Osteocyte (in vitro differentiated cells): ENCODE measurements around the gene GNG4. TPM values are rescaled to one million over a fixed set of nuclear protein-coding genes. Genes with fewer than 3 reads are reported as not detected.
"Not testable (repeated sequence)": the region's sequence is repeated elsewhere in the genome, so short reads cannot be mapped to it uniquely, and the experiment has no call there.

Experiments used
- DNase-seq: peaks from one replicate; pipeline ENCODE4 v3.0.0; 2021; ENCODE audit warnings: mixed read lengths; ENCODE audit not compliant: unreplicated experiment; ENCODE audit errors: extremely low spot score
- H3K27ac Mint-ChIP-seq: one replicate; pipeline ENCODE4 v1.8.0; 2021; ENCODE audit warnings: mild to moderate bottlenecking, mixed read lengths; ENCODE audit not compliant: unreplicated experiment
- H3K27me3 Mint-ChIP-seq: one replicate; pipeline ENCODE4 v1.8.0; 2021; ENCODE audit warnings: mixed read lengths; ENCODE audit not compliant: unreplicated experiment
- H3K36me3 Mint-ChIP-seq: one replicate; pipeline ENCODE4 v1.8.0; 2021; ENCODE audit warnings: mixed read lengths; ENCODE audit not compliant: unreplicated experiment
- H3K4me1 Mint-ChIP-seq: one replicate; pipeline ENCODE4 v1.8.0; 2021; ENCODE audit warnings: mixed read lengths; ENCODE audit not compliant: unreplicated experiment
- H3K4me3 Mint-ChIP-seq: one replicate; pipeline ENCODE4 v1.8.0; 2021; ENCODE audit warnings: mild to moderate bottlenecking, moderate library complexity, mixed read lengths; ENCODE audit not compliant: unreplicated experiment
- H3K9me3 Mint-ChIP-seq: one replicate; pipeline ENCODE4 v1.8.0; 2021; ENCODE audit warnings: mixed read lengths; ENCODE audit not compliant: unreplicated experiment
- CTCF ChIP-seq: fragments of 200-600 bp; sonication (generic); IDR thresholded peaks from 2 replicates; pipeline ENCODE4 v1.5.0; 2021; ENCODE audit warnings: antibody characterized with exemption, mild to moderate bottlenecking, moderate library complexity
- total RNA-seq: library from RNA; stranded (reverse); gene quantifications from 2 replicates; pipeline ENCODE4 v1.2.1, GENCODE V29; 2021

The GNG4 gene
- total RNA-seq, 1 donor from 2014 or later: 0.83 TPM

- peak; percentile 84 for DNase-seq
- peaks cover 61% of the 10 kb centered on the region for H3K27me3 Mint-ChIP-seq
- peaks cover 16% of the 10 kb centered on the region for H3K4me1 Mint-ChIP-seq
- no peak for TF ChIP-seq CTCF
- no peak overlapping the region for H3K27ac Mint-ChIP-seq
- H3K36me3 Mint-ChIP-seq: peaks cover 2% of the 10 kb centered on the region
- H3K9me3 Mint-ChIP-seq: no peaks in the 10 kb centered on the region
- H3K4me3 Mint-ChIP-seq: peak overlapping the region; percentile 60
Measured at GRCh38 chr1:235650341-235651169, 971 bp upstream of the GNG4 start.

- Mint-ChIP-seq H3K27ac (peak overlapping the region; percentile 61), H3K27me3 (peaks cover 53% of the 10 kb centered on the region), H3K36me3 (peaks cover 2% of the 10 kb centered on the region), H3K4me1 (peaks cover 18% of the 10 kb centered on the region), H3K4me3 (peak overlapping the region; percentile 86), H3K9me3 (no peaks in the 10 kb centered on the region)
- peak; percentile 85 for DNase-seq
- TF ChIP-seq CTCF: no peak
Measured at GRCh38 chr1:235648954-235649367, 623 bp downstream of the GNG4 start.

DNA sequence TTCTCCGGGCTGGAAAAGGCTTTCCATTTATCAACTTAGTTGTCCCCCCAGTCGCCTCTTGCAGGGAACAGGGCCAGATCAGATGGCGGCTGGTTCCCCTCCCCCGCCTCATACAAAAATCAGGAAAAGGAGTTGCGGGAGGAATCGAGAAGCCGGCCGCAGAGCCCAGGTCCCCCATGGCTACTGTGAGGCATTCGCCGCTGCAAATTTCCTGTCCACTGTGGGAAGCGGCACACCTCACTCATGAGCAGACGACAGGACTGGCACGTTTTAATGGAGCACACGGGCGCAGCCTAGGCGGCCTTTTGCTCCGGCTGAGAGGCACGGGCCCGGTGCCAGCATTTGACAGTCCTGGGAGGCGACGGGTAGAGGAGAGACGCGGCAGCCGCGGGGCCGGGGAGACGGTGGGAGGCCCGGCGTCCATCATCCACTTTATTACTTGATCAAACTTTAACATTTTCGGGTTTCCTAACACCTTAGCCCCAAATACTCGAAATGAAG, 1.1 kb downstream of the GNG4 start:
- Mint-ChIP-seq H3K4me1 (peaks cover 18% of the 10 kb centered on the region), H3K36me3 (peaks cover 2% of the 10 kb centered on the region), H3K27me3 (peaks cover 50% of the 10 kb centered on the region), H3K27ac (no peak overlapping the region), H3K9me3 (no peaks in the 10 kb centered on the region), H3K4me3 (peak overlapping the region; percentile 86)
- DNase-seq: peak; percentile 77
- TF ChIP-seq CTCF: no peak

DNA sequence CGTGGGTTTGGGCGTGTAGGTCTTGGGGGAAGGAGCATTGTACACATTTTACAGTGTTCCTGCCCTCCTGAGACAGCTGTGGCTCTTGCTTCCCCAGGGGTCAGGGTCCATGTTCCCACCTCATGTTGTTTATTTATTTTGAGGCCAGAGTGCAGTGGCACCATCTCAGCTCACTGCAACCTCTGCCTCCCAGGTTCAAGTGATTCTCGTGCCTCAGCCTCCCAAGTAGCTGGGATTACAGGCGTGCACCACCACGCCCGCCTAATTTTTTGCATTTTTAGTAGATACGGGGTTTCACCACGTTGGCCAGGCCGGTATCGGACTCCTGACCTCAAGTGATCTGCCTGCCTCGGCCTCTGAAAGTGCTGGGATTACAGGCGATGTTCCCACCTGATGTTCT, 2.0 kb downstream of the GNG4 start:
- Mint-ChIP-seq H3K27me3 (peaks cover 43% of the 10 kb centered on the region), H3K4me1 (peaks cover 20% of the 10 kb centered on the region)
- H3K36me3 Mint-ChIP-seq, H3K9me3 Mint-ChIP-seq, H3K4me3 Mint-ChIP-seq, H3K27ac Mint-ChIP-seq: not testable (repeated sequence)
- DNase-seq: peak; percentile 36

DNA sequence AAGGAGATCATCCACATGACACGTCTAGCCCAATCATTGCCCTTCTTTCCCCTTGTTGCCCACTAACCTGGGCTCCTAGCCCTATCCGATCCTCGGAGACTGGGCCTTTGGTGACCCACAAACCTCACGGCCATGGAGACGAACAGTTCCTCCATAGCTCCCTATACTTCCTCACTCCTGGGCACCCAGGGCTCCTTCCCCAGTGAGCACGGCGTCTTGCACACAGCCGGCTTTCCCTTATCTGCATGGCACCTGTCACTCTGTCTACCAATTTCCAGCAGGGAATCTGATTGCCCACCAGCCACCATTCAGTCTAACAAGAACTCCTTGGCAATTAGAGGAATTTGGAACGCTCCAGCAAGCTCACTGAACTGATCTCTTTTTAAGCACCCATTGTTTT, 3.1 kb downstream of the GNG4 start:
- no peak overlapping the region for H3K27ac Mint-ChIP-seq
- TF ChIP-seq CTCF: no peak
- no peaks in the 10 kb centered on the region for H3K9me3 Mint-ChIP-seq
- DNase-seq: peak; percentile 64
- no peak overlapping the region for H3K4me3 Mint-ChIP-seq
- peaks cover 37% of the 10 kb centered on the region for H3K27me3 Mint-ChIP-seq
- H3K4me1 Mint-ChIP-seq: peaks cover 27% of the 10 kb centered on the region
- peaks cover 4% of the 10 kb centered on the region for H3K36me3 Mint-ChIP-seq
